SU-DHL-6 (cell line): ENCODE data around the gene KAT6B.

Experiments
- H2AFZ ChIP-seq: fragments of 200-600 bp; sonication (generic); 2 replicates; pipeline ENCODE4 v1.6.1; 2014; ENCODE audit warnings: low read depth, mild to moderate bottlenecking, moderate library complexity, mixed read lengths, antibody characterized with exemption, low read length; ENCODE audit not compliant: severe bottlenecking
- H3F3A ChIP-seq: fragments of 200-600 bp; shearing (Covaris generic); 2 replicates; pipeline ENCODE4 v1.6.0; 2016; ENCODE audit warnings: antibody characterized with exemption, mild to moderate bottlenecking; ENCODE audit not compliant: insufficient read depth
- H3K27ac ChIP-seq: fragments of 200-600 bp; sonication (generic); 2 replicates; pipeline ENCODE4 v1.5.1; 2016; ENCODE audit warnings: low read depth, mild to moderate bottlenecking, low read length, moderate library complexity, mixed read lengths
- H3K27me3 ChIP-seq: fragments of 200-600 bp; sonication (generic), shearing (Covaris generic); 2 replicates; pipeline ENCODE4 v1.6.0; 2014; ENCODE audit warnings: mild to moderate bottlenecking, low read length
- H3K36me3 ChIP-seq: fragments of 200-600 bp; sonication (generic); 2 replicates; pipeline ENCODE4 v1.6.1; 2014; ENCODE audit warnings: mild to moderate bottlenecking, low read length, mixed read lengths
- H3K4me2 ChIP-seq: fragments of 300-600, 200-600 bp; shearing (Covaris generic), sonication (generic); 2 replicates; pipeline ENCODE4 v1.6.0; 2014; ENCODE audit warnings: low read length, low read depth, mild to moderate bottlenecking; ENCODE audit not compliant: poor library complexity, severe bottlenecking
- H3K4me3 ChIP-seq: fragments of 200-600 bp; sonication (generic); 2 replicates; pipeline ENCODE4 v1.5.1; 2014; ENCODE audit warnings: antibody characterized with exemption, low read length, mild to moderate bottlenecking, mixed read lengths; ENCODE audit not compliant: insufficient read depth, poor library complexity, severe bottlenecking
- H3K79me2 ChIP-seq: fragments of 200-600 bp; sonication (generic); 2 replicates; pipeline ENCODE4 v1.6.1; 2014; ENCODE audit warnings: mild to moderate bottlenecking, low read length, moderate library complexity; ENCODE audit not compliant: insufficient read depth
- H3K9ac ChIP-seq: fragments of 200-600 bp; sonication (generic); 2 replicates; pipeline ENCODE4 v1.7.0; 2014; ENCODE audit warnings: mild to moderate bottlenecking, low read length
- H3K9me2 ChIP-seq: fragments of 200-600 bp; sonication (generic); replicated peaks from 2 replicates; pipeline ENCODE4 v1.6.1; 2014; ENCODE audit warnings: low read length; ENCODE audit not compliant: insufficient read depth
- H3K9me3 ChIP-seq: fragments of 200-600 bp; sonication (generic); 2 replicates; pipeline ENCODE4 v1.6.1; 2014; ENCODE audit warnings: low read length, mixed read lengths; ENCODE audit not compliant: insufficient read depth
- H4K20me1 ChIP-seq: fragments of 200-600 bp; sonication (generic); 2 replicates; pipeline ENCODE4 v1.6.1; 2014; ENCODE audit warnings: low read depth, mild to moderate bottlenecking, antibody characterized with exemption, low read length, moderate library complexity, mixed read lengths
- CTCF ChIP-seq: fragments of 200-600 bp; sonication (generic); IDR thresholded peaks from one replicate; pipeline ENCODE4 v1.5.1; 2017; ENCODE audit warnings: antibody characterized with exemption, mild to moderate bottlenecking, low read length, moderate library complexity; ENCODE audit not compliant: insufficient read depth, poor library complexity, severe bottlenecking
- EZH2phosphoT487 ChIP-seq: fragments of 200-600 bp; sonication (generic), shearing (Covaris generic); conservative IDR thresholded peaks from 2 replicates; pipeline ENCODE4 v1.6.1; 2018; ENCODE audit warnings: mild to moderate bottlenecking, antibody characterized with exemption, low read length, moderate library complexity, mixed read lengths

KAT6B gene

GRCh38 chr10:74859546-74859945, 33.1 kb downstream of the KAT6B start:
- Histone ChIP-seq H3F3A (no peaks in the 10 kb centered on the region), H3K79me2 (peaks cover 45% of the 10 kb centered on the region), H3K27me3 (no peaks in the 10 kb centered on the region), H4K20me1 (no peaks in the 10 kb centered on the region; the same call in 1 of the 2 replicates), H3K4me3 (no peak overlapping the region), H3K4me2 (no peak overlapping the region), H3K9me3 (no peaks in the 10 kb centered on the region), H3K9me2 (no peaks in the 10 kb centered on the region), H2AFZ (no peak overlapping the region), H3K36me3 (no peaks in the 10 kb centered on the region), H3K27ac (no peak overlapping the region), H3K9ac (no peak overlapping the region)
- TF ChIP-seq CTCF (no peak), EZH2phosphoT487 (no peak)

GRCh38 chr10:74862625-74863024, 36.2 kb downstream of the KAT6B start:
- Histone ChIP-seq H3K9me2 (no peaks in the 10 kb centered on the region), H3F3A (no peaks in the 10 kb centered on the region), H3K9ac (no peak overlapping the region), H3K27me3 (no peaks in the 10 kb centered on the region), H3K4me3 (no peak overlapping the region), H3K4me2 (no peak overlapping the region), H2AFZ (no peak overlapping the region), H4K20me1 (no peaks in the 10 kb centered on the region; the same call in 1 of the 2 replicates), H3K79me2 (peaks cover 20% of the 10 kb centered on the region; the same call in 1 of the 2 replicates), H3K27ac (no peak overlapping the region), H3K36me3 (no peaks in the 10 kb centered on the region), H3K9me3 (no peaks in the 10 kb centered on the region)
- no peak for TF ChIP-seq EZH2phosphoT487

GRCh38 chr10:74863551-74863950, 37.2 kb downstream of the KAT6B start:
- no peaks in the 10 kb centered on the region for H3K27me3 ChIP-seq
- TF ChIP-seq CTCF = no peak
- TF ChIP-seq EZH2phosphoT487 = no peak
- no peak overlapping the region for H3K4me2 ChIP-seq
- no peaks in the 10 kb centered on the region for H3F3A ChIP-seq
- no peak overlapping the region for H3K4me3 ChIP-seq
- H3K79me2 ChIP-seq = peaks cover 14% of the 10 kb centered on the region; the same call in 1 of the 2 replicates
- no peaks in the 10 kb centered on the region for H3K9me2 ChIP-seq
- no peak overlapping the region for H2AFZ ChIP-seq
- H3K27ac ChIP-seq = no peak overlapping the region
- no peaks in the 10 kb centered on the region for H3K9me3 ChIP-seq
- no peaks in the 10 kb centered on the region; the same call in 1 of the 2 replicates for H4K20me1 ChIP-seq
- H3K9ac ChIP-seq = no peak overlapping the region
- H3K36me3 ChIP-seq = no peaks in the 10 kb centered on the region

- Histone ChIP-seq H3K9ac (no peak overlapping the region), H3K36me3 (no peaks in the 10 kb centered on the region), H3K4me2 (no peak overlapping the region), H3K9me2 (no peaks in the 10 kb centered on the region), H3K79me2 (0 out of 2 replicates have a peak, but pooled peaks cover 5% of the 10 kb centered on the region), H2AFZ (no peak overlapping the region), H3K9me3 (no peaks in the 10 kb centered on the region), H3K4me3 (no peak overlapping the region), H3F3A (no peaks in the 10 kb centered on the region), H3K27ac (no peak overlapping the region), H4K20me1 (no peaks in the 10 kb centered on the region; the same call in 1 of the 2 replicates), H3K27me3 (no peaks in the 10 kb centered on the region)
- TF ChIP-seq CTCF (no peak), EZH2phosphoT487 (no peak)
These were observed 41.0 kb downstream of the KAT6B start for GRCh38 chr10:74867351-74867750.
